ENCODE data around the gene PNMA1.
"Not testable (repeated sequence)": the region's sequence is repeated elsewhere in the genome, so short reads cannot be mapped to it uniquely, and the experiment has no call there.

PNMA1 gene

DNA sequence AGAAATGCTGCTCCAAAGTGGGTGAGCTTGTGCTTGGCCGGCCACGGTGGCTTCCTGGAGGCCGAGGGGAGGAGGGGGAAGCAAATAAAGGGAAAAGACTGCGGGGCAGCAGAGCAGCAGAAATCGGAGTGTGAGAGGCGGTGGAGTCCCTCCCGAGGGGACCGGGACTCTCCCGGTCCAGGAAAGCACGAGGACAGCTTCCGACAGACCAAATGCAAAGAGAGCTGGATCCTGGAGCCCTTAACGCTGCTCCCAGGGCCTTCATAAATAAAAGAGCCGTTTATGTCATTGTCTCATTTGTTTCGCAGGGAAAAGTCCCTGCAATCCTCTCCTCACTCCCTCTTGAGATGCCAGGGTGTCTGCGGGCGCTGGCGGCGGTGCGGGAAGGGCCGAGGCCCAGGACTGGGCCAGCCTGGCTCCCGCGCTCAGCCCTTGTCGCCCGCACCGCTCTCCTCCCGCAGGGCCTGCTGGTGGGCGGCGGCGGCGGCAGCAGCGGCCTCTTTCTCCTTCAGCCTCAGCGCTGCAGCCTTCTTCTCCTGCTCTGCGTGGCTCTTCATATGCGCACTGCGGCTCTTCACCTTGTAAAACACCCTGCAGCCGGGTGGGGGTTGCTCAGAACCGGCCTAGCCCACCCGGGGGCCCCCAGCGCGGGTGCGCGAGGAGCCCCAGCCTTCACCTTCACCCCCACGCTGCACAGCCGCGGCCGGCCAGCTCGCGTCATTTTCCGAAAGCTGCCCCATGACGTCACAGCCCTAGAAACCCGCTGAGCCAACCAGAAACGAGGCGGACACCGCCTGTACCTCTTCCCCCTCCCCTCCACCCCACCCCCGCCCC lies 4.5 kb upstream of the PNMA1 start:
- H3K4me1 ChIP-seq (ENCODE audit: control insufficient read depth, low read depth, low read length), result peaks cover 32% of the 10 kb centered on the region

GRCh38 chr14:73717711-73718417 lies 3.7 kb upstream of the PNMA1 start:
- Histone ChIP-seq H3K36me3 (ENCODE audit: control insufficient read depth, low read depth, low read length) (peaks cover 8% of the 10 kb centered on the region), H3K4me3 (ENCODE audit: low read length) (peak overlapping the region; percentile 60), H3K4me1 (ENCODE audit: control insufficient read depth, low read depth, low read length) (peaks cover 32% of the 10 kb centered on the region), H3K27me3 (ENCODE audit: control insufficient read depth, insufficient read depth, low read length) (peaks cover 6% of the 10 kb centered on the region), H3K9ac (ENCODE audit: low read length) (peak overlapping the region; percentile 40), H3K27ac (ENCODE audit: low read length) (peak overlapping the region; percentile 13), H3K9me3 (ENCODE audit: control insufficient read depth, low read depth, low read length) (no peaks in the 10 kb centered on the region)

More for the DNA sequence above, 4.5 kb upstream of the PNMA1 start:
- no peaks in the 10 kb centered on the region for H3K9me3 ChIP-seq (ENCODE audit: control insufficient read depth, low read depth, low read length)
- peaks cover 6% of the 10 kb centered on the region for H3K27me3 ChIP-seq (ENCODE audit: control insufficient read depth, insufficient read depth, low read length)
- H3K27ac ChIP-seq (ENCODE audit: low read length), result no peak overlapping the region
- peaks cover 11% of the 10 kb centered on the region for H3K36me3 ChIP-seq (ENCODE audit: control insufficient read depth, low read depth, low read length)
- peak overlapping the region; percentile 60 for H3K4me3 ChIP-seq (ENCODE audit: low read length)
- H3K9ac ChIP-seq (ENCODE audit: low read length), result peak overlapping the region; percentile 40

- Histone ChIP-seq H3K4me1 (ENCODE audit: control insufficient read depth, low read depth, low read length) (peaks cover 33% of the 10 kb centered on the region), H3K9me3 (ENCODE audit: control insufficient read depth, low read depth, low read length) (no peaks in the 10 kb centered on the region), H3K27me3 (ENCODE audit: control insufficient read depth, insufficient read depth, low read length) (peaks cover 6% of the 10 kb centered on the region), H3K9ac (ENCODE audit: low read length) (no peak overlapping the region), H3K27ac (ENCODE audit: low read length) (no peak overlapping the region), H3K4me3 (ENCODE audit: low read length) (no peak overlapping the region), H3K36me3 (ENCODE audit: control insufficient read depth, low read depth, low read length) (peaks cover 4% of the 10 kb centered on the region)
Observed at GRCh38 chr14:73717266-73717665, 3.1 kb upstream of the PNMA1 start.

GRCh38 chr14:73715707-73716106 lies 1.5 kb upstream of the PNMA1 start:
- Histone ChIP-seq H3K4me1 (ENCODE audit: control insufficient read depth, low read depth, low read length) (peaks cover 32% of the 10 kb centered on the region), H3K36me3 (ENCODE audit: control insufficient read depth, low read depth, low read length) (no peaks in the 10 kb centered on the region), H3K9ac (ENCODE audit: low read length) (no peak overlapping the region), H3K27me3 (ENCODE audit: control insufficient read depth, insufficient read depth, low read length) (peaks cover 6% of the 10 kb centered on the region), H3K4me3 (ENCODE audit: low read length) (no peak overlapping the region), H3K27ac (ENCODE audit: low read length) (no peak overlapping the region), H3K9me3 (ENCODE audit: control insufficient read depth, low read depth, low read length) (no peaks in the 10 kb centered on the region)

DNA sequence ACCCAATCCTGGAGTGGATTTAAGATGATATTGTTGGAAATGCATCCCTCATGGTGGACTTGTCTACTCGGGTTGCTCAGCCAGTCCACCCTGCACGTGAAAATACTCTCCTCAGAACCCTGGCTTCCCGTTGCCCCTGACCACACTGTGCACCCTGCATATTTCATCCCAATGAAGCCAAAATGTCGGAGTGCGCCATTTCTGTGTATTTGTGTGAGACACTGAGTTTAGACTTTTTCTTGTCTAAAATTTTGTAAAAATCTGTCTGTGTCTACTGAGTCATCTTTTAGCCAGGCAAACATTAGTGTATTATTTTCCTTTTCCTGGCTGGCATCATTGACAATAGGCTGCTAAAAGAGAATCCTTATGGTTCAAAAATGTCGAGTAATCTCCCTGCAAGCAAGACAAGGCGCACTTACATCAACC lies 485 bp upstream of the PNMA1 start:
- Histone ChIP-seq H3K9me3 (ENCODE audit: control insufficient read depth, low read depth, low read length) (no peaks in the 10 kb centered on the region), H3K4me1 (ENCODE audit: control insufficient read depth, low read depth, low read length) (peaks cover 32% of the 10 kb centered on the region), H3K9ac (ENCODE audit: low read length) (peak overlapping the region; percentile 93), H3K27ac (ENCODE audit: low read length) (no peak overlapping the region), H3K27me3 (ENCODE audit: control insufficient read depth, insufficient read depth, low read length) (peaks cover 6% of the 10 kb centered on the region), H3K36me3 (ENCODE audit: control insufficient read depth, low read depth, low read length) (no peaks in the 10 kb centered on the region), H3K4me3 (ENCODE audit: low read length) (peak overlapping the region; percentile 93)

GRCh38 chr14:73713206-73713802 lies 880 bp downstream of the PNMA1 start:
- H3K36me3 ChIP-seq (ENCODE audit: control insufficient read depth, low read depth, low read length), result no peaks in the 10 kb centered on the region
- peak overlapping the region; percentile 93 for H3K9ac ChIP-seq (ENCODE audit: low read length)

DNA sequence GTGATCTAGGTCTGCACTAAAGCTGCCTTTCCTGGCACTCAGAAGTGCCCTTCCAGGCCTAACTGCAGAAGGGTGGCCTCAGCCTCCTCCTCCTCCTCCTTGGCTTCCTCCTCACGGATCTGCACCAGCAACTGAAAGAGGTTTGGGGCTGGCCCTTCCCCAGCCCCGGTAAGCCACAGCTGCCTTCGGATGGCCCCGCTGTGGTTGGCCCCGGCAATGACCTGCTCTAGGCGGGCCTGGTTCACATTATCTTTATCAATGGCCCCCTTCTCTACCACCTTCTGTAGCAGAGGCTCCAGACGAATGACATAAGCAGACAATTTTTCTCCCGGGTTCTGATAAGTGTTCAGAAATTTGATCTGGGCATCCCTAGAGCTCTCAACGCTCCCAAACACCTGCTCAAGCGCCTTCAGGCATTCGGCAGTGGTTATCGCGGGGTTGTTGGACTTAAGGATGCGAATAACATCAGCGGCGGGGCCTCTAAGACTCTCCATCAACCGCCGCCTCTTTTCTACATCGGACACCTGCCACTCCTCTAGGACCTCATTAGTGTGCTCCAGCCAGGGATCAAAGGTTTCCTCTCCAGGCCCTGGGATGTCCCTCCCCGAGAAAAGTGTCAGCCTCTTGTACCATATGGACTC lies 1.5 kb downstream of the PNMA1 start:
- no peak overlapping the region for H3K27ac ChIP-seq (ENCODE audit: low read length)
- H3K27me3 ChIP-seq (ENCODE audit: control insufficient read depth, insufficient read depth, low read length), result peaks cover 6% of the 10 kb centered on the region
- H3K4me3 ChIP-seq (ENCODE audit: low read length), result peak overlapping the region; percentile 93
- no peaks in the 10 kb centered on the region for H3K36me3 ChIP-seq (ENCODE audit: control insufficient read depth, low read depth, low read length)
- H3K9ac ChIP-seq (ENCODE audit: low read length), result peak overlapping the region; percentile 93
- H3K4me1 ChIP-seq (ENCODE audit: control insufficient read depth, low read depth, low read length), result peaks cover 18% of the 10 kb centered on the region
- H3K9me3 ChIP-seq (ENCODE audit: control insufficient read depth, low read depth, low read length), result no peaks in the 10 kb centered on the region

More at GRCh38 chr14:73713206-73713802, 880 bp downstream of the PNMA1 start:
- Histone ChIP-seq H3K27me3 (ENCODE audit: control insufficient read depth, insufficient read depth, low read length) (peaks cover 6% of the 10 kb centered on the region), H3K9me3 (ENCODE audit: control insufficient read depth, low read depth, low read length) (no peaks in the 10 kb centered on the region), H3K4me3 (ENCODE audit: low read length) (peak overlapping the region; percentile 93), H3K4me1 (ENCODE audit: control insufficient read depth, low read depth, low read length) (peaks cover 24% of the 10 kb centered on the region), H3K27ac (ENCODE audit: low read length) (peak overlapping the region; percentile 83)

DNA sequence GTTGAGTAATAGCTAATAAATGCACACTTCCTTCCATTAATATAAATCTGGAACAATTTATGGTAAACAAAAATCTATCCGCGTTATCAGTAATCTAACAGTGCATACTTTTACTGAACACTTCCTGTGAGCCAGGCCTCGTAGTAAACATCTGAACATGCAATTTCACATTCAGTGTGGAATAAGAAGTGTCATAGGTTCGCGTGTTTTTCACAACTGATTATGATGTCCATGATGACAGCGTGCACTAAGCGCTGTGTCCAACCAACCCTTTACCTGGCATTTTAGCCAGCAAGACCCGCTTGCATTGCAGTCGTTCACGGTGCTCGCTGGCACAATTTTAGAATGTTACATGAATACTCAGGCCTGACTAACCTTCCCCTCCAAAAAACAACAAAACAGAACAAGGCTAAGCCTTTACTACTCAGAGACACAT lies 2.1 kb downstream of the PNMA1 start:
- H3K36me3 ChIP-seq (ENCODE audit: control insufficient read depth, low read depth, low read length), result no peaks in the 10 kb centered on the region
- H3K4me3 ChIP-seq (ENCODE audit: low read length), result peak overlapping the region; percentile 93
- peak overlapping the region; percentile 93 for H3K9ac ChIP-seq (ENCODE audit: low read length)
- H3K27me3 ChIP-seq (ENCODE audit: control insufficient read depth, insufficient read depth, low read length), result peaks cover 6% of the 10 kb centered on the region
- H3K27ac ChIP-seq (ENCODE audit: low read length), result no peak overlapping the region
- H3K9me3 ChIP-seq (ENCODE audit: control insufficient read depth, low read depth, low read length), result no peaks in the 10 kb centered on the region
- peaks cover 12% of the 10 kb centered on the region for H3K4me1 ChIP-seq (ENCODE audit: control insufficient read depth, low read depth, low read length)

DNA sequence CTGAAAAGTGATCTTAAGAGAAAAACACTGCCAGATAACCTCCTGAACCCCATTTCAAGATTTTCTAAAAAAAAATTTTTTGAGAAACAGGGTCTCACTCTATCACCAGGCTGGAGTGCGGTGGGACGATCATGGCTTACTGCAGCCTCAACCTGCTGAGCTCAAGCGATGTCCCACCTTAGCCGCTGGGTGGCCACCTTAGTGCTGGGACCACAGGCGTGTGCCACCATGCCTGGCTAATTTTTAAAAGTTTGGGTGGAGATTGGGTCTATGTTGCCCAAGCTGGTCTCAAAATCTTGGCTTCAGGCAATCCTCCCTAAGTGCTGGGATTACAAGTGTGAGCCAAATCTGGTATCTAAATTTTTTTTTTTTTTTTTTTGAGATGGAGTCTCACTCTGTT lies 3.4 kb downstream of the PNMA1 start:
- no peaks in the 10 kb centered on the region for H3K36me3 ChIP-seq (ENCODE audit: control insufficient read depth, low read depth, low read length)
- no peak overlapping the region for H3K9ac ChIP-seq (ENCODE audit: low read length)
- no peaks in the 10 kb centered on the region for H3K9me3 ChIP-seq (ENCODE audit: control insufficient read depth, low read depth, low read length)
- no peak overlapping the region for H3K27ac ChIP-seq (ENCODE audit: low read length)
- peaks cover 6% of the 10 kb centered on the region for H3K27me3 ChIP-seq (ENCODE audit: control insufficient read depth, insufficient read depth, low read length)
- H3K4me3 ChIP-seq (ENCODE audit: low read length), result no peak overlapping the region
- peaks cover 12% of the 10 kb centered on the region for H3K4me1 ChIP-seq (ENCODE audit: control insufficient read depth, low read depth, low read length)

GRCh38 chr14:73709904-73710469 lies 4.2 kb downstream of the PNMA1 start:
- Histone ChIP-seq H3K36me3 (ENCODE audit: control insufficient read depth, low read depth, low read length) (no peaks in the 10 kb centered on the region), H3K9me3 (ENCODE audit: control insufficient read depth, low read depth, low read length) (no peaks in the 10 kb centered on the region), H3K27ac (ENCODE audit: low read length) (no peak overlapping the region), H3K4me1 (ENCODE audit: control insufficient read depth, low read depth, low read length) (peaks cover 12% of the 10 kb centered on the region), H3K27me3 (ENCODE audit: control insufficient read depth, insufficient read depth, low read length) (peaks cover 6% of the 10 kb centered on the region), H3K9ac (ENCODE audit: low read length) (no peak overlapping the region), H3K4me3 (ENCODE audit: low read length) (no peak overlapping the region)

- not testable (repeated sequence) for H3K27ac ChIP-seq (ENCODE audit: low read length); H3K4me1 ChIP-seq (ENCODE audit: control insufficient read depth, low read depth, low read length); H3K36me3 ChIP-seq (ENCODE audit: control insufficient read depth, low read depth, low read length); H3K9ac ChIP-seq (ENCODE audit: low read length); H3K27me3 ChIP-seq (ENCODE audit: control insufficient read depth, insufficient read depth, low read length); H3K9me3 ChIP-seq (ENCODE audit: control insufficient read depth, low read depth, low read length); H3K4me3 ChIP-seq (ENCODE audit: low read length)
Observed at GRCh38 chr14:73708076-73708475, 6.1 kb downstream of the PNMA1 start.

Measured in iPS-18a (cell line).